Sciatic nerve (tissue), 2 donors: ENCODE results near the gene SH3BP5. TPM values are rescaled to one million over a fixed set of nuclear protein-coding genes. Genes with fewer than 3 reads are reported as not detected.

Source experiments
- ATAC-seq: fragments of 200-7000 bp; cut with Tn5 transposase; one replicate; pipeline ENCODE4 v1.9.1; 2020; ENCODE audit warnings: mild to moderate bottlenecking, moderate library complexity
- DNase-seq: peaks from one replicate; pipeline ENCODE4 v3.0.0-alpha.2; 2020; ENCODE audit warnings: low spot score
- intact Hi-C: fragments of 100-400 bp; cut with DNase I; formaldehyde crosslinking; loops from one replicate; pipeline ENCODE4 v1.14.2; 2022
- total RNA-seq: library from RNA; stranded (reverse); fragmentation: NEBNext Ultra II Directional; extraction: Animal tissue kit (Norgen Biotek cat#: 25700); gene quantifications from one replicate; pipeline ENCODE4 v1.2.1, GENCODE V29; 2021
- donor health status: DM: no; HTN: no; CAD: no.
- donor health status: DM: no; HTN: no; CAD: no.

SH3BP5 gene
- total RNA-seq, 1 donor from 2014 or later, result 143 TPM

DNA sequence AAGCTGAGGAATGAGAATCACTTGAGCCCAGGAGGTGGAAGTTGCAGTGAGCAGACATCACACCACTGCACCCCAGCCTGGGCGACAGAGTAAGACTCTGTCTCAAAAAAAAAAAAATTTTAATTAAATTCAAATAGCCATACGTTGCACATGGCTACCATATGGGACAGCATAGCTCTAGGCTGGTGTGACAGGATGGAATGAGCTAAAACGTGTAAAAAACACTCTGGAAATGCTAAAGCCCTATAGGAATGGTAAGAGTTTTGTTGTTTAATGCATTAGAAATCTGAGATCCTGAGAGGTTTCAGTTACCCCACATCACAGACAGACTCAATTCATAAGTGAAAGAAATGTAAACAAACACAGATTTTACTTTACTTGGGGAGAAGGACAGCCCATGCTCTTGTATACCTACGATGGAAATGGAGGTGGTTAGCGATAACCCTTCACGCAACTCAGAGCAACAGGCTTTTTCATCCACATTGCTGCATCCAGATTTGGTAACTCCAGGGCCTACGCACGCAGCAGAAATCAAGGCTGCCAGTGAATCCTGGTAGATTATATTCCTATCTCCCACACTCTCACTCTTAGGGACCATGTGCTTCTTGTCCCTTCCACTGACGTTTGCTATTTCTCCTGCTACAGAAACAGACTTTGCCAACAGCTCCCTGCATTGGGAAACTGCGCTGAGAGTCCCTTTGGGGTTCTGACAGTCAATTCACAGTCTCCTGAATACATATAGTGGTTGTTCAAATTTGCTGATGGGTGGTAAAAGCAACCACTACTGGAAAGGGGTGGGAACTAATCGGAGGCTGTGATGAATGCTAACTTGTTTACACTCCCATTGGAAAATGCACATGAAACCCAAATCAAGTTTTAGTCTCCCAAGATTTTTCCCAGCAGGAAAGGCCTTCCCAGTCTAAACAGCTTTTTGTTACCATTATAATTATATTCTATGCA, 3.1 kb downstream of the SH3BP5 start:
- no peak for DNase-seq
- intact Hi-C loops, result loop anchor here (5.0 kb wide), 1 partner anchor 62 kb away; no protein-coding TSS in a partner anchor
- peak; percentile 1 for ATAC-seq

DNA sequence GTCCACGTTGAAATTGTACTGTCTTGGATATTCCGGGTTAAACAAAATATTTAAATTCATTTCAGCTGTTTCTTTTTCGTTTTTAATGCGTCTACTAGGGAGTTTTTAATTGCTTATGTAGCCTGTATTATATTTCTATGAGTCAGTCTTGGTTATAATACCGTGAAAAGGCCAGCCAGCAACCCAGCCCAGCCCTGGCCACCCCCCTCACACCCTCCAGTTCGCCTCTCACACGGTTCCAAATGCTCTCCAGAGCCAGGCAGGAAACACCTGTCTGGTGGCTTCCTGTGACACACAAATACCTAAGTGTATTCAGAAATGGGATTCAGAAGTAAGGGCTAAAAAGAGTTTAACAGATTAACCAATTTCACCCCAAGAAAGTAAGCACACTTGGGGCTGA, 4.4 kb downstream of the SH3BP5 start:
- no peak for DNase-seq
- intact Hi-C loops, result no loop called here
- no peak for ATAC-seq

DNA sequence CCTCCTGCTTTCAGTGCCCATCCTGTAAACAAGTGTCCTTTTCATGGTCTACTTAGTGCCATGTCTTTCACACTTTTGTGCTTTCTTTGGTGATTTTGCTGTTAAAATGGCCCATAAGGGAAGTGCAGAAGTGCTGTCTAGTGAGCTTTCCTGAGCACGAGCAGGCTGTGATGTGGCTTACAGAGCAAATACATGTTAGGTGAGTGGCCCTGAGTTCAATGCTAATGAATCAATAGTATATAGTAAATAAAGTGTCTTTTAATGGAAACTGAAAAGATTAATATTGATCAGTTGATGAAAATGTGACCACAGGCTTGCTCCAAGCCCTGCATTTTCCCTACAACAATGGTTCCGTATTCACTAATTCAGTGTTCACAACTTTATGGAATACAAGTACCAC, 5.7 kb downstream of the SH3BP5 start:
- no peak for DNase-seq
- intact Hi-C loops, result no loop called here
- ATAC-seq, result no peak

DNA sequence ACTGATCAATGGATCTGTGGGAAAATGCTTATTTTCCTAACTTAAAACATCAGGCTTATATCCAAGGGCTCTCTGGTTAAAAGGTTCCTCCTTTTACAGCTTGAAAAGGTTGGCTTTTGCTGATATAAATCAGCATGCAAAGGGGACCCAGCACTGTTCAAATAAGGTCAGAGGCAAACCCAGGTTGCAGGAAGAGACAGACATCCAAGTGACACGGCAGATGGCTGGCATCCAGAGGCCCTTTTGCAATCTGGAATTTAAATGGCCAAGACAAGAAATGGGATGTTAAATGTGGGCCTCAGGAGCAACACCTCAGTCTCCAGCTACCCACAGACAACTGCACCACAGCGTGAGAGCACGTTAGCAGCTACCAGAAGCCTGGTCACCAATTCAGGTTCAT, 6.3 kb downstream of the SH3BP5 start:
- ATAC-seq (no peak), DNase-seq (no peak)
- intact Hi-C loops, result no loop called here

DNA sequence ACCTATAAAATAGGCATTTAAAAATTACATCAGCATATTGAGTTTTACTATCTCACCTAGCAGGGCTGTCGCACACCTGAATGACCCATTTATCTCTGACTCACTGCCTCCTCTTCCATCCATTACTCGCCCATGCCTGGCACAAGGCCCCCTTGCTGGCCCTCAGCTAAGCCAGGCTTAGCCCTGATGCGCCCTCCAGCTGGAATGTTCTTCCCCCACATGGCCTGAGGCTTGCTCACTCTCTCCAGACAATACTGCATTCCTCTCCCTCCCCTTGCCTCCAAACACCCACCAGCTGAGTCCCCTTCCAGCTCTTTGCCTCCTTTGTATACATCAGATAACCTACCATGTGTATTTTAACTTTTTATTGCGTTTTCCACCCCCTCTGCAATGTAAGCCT, 7.2 kb downstream of the SH3BP5 start:
- intact Hi-C loops, result no loop called here
- peak; percentile 25 for ATAC-seq
- DNase-seq, result no peak

DNA sequence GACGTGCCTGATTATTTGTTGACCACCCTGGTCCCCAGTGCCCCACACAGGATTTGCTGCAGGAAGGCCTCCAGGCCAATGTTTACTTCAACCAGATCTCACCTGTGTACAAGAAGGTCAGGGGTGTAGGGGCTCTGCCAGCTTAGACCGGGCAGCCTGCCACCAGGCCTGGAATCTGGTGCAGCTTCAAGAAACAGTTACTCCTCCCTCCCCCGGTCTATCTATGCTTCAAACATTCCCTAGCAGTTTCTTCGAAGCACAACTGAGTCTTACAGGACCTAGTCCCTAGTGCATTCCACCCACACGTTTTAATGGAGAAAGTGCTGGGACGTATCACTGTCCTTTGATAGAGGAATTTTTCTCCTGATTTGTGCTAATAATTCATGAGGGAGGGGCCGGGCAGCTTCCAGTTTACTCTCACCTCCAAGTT, 8.0 kb downstream of the SH3BP5 start:
- ATAC-seq (peak; percentile 27), DNase-seq (no peak)
- intact Hi-C loops, result no loop called here

DNA sequence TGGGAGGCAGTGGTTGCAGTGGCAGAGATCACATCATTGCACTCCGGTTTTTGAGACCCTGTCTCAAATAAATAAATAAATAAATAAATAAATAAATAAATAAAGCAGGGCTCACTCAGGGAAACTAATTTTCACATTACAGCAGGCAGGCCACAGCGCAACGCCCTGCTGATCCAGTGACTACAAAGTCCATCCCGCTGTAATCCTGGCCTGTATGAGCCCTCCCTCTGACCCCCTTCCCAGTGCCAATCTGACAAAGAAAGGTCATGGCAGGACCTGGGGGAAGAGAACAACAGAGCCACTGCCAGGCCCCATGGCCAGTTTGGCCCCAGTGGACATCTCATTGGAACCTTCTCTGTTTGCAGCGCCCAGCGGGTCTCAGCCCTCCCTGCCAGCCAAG, 9.3 kb downstream of the SH3BP5 start:
- no peak for DNase-seq
- intact Hi-C loops, result no loop called here
- no peak for ATAC-seq

DNA sequence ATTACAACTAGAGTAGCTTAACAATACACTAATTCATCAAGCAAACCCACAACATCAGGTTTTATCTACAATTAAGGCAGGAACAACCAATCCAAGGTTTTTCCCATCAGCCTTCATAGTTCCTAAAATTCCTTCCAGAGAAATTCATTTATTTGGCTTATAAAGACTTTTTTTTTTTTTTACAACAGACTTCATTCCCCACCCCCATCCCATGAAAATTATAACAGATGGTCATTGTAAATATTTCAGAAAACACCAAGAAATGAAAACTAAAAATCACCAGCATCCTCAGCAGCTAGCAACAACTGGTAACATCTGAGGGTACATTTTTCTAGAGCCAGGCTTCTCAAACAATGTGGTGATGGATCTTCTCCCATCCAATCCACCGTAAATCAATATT, 11.0 kb downstream of the SH3BP5 start:
- DNase-seq (no peak), ATAC-seq (no peak)
- intact Hi-C loops, result no loop called here

DNA sequence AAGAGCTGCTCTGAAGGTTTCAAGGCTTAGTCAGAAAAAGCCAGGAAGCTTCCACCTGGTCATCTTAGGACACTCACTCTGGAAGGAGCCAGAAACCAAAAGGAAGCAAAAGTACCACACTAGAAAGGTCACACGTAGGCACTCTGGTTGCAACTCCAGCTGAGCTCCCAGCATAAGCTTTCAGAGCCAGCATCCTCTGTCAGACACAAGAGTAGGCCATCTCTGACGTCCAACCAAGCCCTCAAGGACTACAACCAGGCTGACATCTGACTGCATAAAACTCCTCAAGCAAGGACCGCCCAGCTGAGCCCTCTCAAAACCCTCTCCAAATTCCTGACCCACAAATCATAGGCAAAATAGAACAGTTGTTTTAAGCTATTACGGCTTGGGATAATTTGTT, 12.8 kb downstream of the SH3BP5 start:
- ATAC-seq (peak; percentile 81), DNase-seq (peak; percentile 75)
- intact Hi-C loops, result no loop called here

DNA sequence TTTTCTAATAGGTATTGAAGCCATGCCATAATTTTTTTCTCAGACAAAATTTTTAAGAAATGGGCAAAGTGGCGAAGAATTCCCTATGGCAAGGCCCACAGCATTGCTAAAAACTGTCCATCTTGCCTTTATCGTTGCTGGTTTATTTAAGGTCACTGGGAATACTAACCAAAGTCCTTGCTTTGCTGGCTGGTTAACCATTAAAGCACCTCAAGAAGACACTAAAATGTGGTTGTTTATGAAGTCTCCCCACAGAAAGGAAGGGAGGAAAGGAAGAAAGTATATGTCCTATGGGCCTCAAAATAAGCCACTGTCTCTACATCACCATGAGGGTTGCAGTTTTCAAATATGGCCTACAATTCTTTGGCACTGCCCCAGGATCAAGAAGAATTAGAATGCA, 13.2 kb downstream of the SH3BP5 start:
- intact Hi-C loops, result no loop called here
- ATAC-seq (no peak), DNase-seq (no peak)

DNA sequence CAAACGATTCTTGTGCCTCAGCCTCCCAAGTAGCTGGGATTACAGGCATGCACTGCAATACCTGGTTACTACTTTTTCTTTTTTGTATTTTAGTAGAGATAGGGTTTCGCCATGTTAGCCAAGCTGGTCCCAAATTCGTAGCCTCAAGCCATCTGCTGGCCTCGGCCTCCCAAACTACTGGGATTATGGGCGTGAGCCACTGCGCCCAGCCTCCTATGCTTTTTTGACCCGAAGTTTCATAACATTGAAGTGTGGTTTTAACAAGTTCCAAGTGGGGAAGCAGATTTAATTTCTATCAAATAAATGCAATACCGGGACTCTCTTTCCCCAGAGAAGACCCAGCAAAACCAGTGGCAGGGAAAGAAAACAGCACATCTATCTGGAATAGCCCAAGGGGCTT, 13.7 kb downstream of the SH3BP5 start:
- ATAC-seq (peak; percentile 27), DNase-seq (no peak)
- intact Hi-C loops, result no loop called here

DNA sequence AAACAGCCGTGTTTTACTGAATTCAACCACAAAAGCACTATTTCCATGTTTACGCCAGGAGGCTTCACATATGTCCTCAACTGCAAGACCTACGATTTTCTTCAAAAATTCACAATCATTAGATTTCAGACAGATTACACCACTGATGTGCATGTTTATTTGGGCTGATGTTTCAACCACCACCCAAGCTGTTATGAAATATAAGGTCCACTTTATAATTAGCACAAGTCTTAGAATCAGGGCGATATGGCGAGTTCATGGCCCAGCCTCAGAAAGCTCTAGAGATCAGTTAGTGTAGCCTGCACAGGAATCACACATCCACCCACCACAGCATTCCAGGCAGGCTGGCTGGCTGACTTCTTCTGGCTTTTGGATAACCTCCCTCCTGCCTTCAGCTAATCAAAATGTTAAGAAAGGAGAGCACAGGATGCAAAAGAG, 15.4 kb downstream of the SH3BP5 start:
- DNase-seq (no peak), ATAC-seq (peak; percentile 74)
- intact Hi-C loops, result no loop called here

DNA sequence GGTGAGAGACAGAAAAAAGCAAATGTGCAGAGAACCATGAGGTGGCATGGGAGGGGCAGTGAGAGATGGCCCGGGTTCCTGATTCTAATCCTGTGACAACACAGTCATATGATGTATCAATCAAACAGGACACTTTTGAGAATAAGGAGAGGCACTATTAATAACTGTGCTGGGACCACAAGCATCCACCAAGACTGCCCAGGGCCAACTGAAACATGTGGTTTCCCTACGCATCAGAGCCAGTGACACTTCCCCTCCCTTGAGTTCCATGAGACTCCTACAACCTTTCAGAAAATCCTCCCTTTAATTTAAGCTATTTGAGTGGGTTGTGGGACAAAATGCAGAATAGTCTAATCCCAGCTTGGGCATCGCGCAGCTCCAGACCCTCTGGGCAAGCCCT, 17.4 kb downstream of the SH3BP5 start:
- intact Hi-C loops, result no loop called here
- DNase-seq, result no peak

DNA sequence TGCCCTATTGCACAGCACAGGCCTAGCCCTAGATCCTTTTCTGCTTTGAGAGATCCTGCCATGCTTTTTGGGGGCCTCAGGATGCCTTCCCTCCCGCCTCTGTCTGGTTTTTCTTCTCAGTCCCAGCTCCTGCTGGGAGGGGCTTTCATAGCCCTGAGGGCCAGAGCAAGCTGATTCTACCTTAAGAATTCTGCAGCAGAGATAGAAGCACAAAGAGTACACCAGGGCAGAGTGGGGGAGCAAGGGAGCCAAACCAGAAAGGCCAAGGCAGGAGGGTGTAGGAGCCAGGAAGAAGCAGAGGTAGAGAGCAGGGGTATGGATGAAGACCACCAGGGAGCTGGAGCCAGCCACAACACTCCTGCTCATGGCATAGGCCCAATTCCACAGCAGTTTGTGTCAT, 18.1 kb downstream of the SH3BP5 start:
- DNase-seq (no peak), ATAC-seq (no peak)
- intact Hi-C loops, result no loop called here

More for the DNA sequence above, 17.4 kb downstream of the SH3BP5 start:
- ATAC-seq, result peak; percentile 33

DNA sequence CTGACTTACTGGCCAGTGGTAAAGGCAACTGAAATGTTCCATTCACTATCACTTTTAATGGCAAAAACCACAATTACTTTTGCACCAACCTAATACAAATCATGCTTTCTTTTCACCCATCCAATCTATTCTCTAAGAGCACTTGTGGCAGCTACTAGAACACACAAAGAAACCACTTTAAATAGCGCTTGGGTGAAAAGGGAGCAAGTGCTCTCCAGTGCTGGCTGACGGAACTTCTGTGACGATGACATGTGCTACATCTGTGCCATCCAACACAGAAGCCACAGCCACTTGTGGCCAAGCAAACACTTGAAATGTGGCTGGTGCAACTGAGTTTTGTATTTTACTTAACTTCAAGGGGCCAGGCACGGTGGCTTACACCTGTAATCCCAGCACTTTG, 18.9 kb downstream of the SH3BP5 start:
- intact Hi-C loops, result no loop called here
- ATAC-seq (no peak), DNase-seq (no peak)

DNA sequence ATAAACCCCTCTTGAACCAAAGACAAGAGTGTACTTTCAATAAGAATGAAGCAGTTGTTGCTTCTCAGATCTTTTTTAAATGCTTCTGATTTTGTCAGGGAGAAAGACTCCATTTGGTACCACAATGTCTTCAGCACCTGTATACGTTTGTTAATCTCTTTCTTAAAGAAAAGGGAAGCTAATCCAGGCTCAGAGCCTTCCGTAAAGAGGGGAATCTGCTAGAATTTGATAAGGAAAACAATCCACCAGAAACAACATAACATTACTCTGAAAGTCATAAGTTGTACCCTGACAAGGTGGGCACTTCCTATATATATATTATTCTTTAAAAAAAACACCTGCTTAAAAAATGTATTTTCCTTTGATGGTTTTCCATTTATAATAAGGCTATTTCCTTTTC, 19.8 kb downstream of the SH3BP5 start:
- intact Hi-C loops, result no loop called here
- ATAC-seq, result no peak
- no peak for DNase-seq

DNA sequence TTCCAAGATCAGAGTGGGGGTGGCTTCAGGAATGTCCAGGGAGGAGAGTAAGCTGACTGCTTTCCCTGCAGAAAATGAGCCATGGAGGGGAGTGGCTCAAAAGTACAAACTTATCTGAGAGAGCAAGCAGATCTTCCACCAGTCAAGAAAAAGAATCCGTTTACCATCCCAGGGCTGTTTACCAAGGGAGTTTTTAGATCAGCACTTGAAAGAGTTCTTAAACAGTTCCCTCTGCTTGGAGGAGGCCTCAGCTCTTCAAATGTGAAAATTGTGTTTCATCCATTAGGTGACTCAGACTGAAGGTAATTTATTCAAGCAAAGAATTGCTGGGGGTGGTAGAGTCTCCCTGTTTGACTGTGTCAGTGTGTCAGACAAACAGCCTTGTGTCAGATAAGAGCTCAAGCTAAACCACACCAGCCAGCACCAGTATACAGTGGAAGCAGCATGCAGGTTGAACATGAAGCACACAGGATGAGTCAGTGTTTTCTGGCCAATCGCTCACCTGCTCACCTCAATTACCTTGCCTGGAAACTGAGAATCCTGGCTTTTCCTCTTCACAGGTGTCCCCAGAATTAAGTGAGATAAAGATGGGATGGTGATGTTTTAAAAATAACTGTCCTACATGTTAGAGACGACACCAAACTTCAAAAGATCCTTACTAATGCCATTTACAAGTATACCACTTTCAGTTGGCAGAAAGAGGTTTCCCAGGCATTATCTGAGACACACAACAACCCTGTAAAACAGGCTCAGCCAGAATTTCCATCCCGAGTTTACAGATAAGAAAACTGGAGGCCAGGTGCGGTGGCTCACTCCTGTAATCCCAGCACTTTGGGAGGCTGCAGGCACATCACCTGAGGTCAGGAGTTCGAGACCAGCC, 21.7 kb downstream of the SH3BP5 start:
- intact Hi-C loops, result no loop called here
- ATAC-seq (peak; percentile 53), DNase-seq (no peak)

DNA sequence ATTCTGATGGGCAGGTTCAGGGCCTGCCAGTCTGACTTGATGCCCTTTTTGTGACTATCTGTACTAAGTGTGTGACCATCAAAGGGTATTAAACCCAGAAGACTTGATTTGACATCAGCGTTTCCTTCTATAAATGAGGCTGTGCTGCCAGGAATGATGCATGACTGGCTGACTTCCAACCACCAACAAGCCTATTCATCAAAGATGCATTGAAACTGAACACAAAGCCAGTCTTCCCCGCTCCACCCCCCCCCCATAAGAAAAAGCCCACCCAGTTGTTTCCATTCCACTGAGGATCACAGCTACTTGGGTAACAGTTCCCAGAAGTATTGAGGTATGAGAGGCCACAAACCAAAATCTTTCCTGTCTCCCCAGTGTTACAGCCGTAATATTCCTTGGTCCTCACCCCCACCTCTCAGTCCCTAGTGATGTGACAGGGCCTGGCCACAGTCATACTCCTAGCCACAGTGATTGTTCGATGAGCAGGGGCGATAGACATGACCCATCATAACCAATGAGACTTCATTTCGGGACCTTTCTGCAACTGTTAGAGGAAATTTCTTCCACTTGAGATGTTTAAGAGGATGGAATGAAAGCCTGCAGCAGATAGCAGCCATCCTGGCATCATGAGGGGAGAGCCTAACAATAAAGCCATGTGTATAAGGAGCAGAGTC, 22.6 kb downstream of the SH3BP5 start:
- intact Hi-C loops, result no loop called here
- DNase-seq, result no peak

DNA sequence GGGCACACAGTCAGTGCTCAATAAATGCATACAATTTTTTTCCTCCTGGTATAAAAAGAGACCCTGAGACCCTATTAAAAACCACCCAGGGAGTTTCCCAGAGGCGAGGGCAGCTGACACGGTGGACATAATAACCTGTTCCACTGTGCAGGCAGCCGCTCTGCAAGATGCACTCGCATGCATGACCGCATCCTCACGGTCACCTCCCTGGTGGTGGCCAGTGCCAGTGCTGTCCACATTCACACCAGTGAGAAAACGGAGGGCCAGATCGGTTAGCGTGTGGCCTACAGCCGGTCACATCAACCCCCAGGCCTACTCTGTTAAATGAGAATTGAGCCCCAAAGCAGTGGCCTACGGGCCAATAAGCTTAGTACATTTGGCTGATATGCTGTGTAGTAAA, 24.8 kb downstream of the SH3BP5 start:
- DNase-seq (no peak), ATAC-seq (no peak)
- intact Hi-C loops, result no loop called here

More for the DNA sequence above, 22.6 kb downstream of the SH3BP5 start:
- ATAC-seq, result peak; percentile 25
